GM23338 (cell line): Measurements from ENCODE around the gene JOSD2. TPM values are rescaled to one million over a fixed set of nuclear protein-coding genes. Genes with fewer than 3 reads are reported as not detected.

Experiments
- ATAC-seq: fragments of 200-7000 bp; cut with Tn5 transposase; 3 replicates; pipeline ENCODE4 v1.9.1; 2020
- DNase-seq: peaks from one replicate; pipeline ENCODE4 v3.0.0-alpha.2; 2015; ENCODE audit warnings: low spot score
- H2AFZ ChIP-seq: fragments of 200-600 bp; sonication (generic); 2 replicates; pipeline ENCODE4 v1.8.0; 2016; ENCODE audit warnings: antibody characterized with exemption, mild to moderate bottlenecking, moderate library complexity
- H3F3A ChIP-seq: fragments of 200-600 bp; sonication (generic); replicated peaks from 2 replicates; pipeline ENCODE4 v1.8.0; 2017; ENCODE audit warnings: antibody characterized with exemption, mixed run types, low read depth
- H3K27ac ChIP-seq: fragments of 200-600 bp; sonication (generic); 2 replicates; pipeline ENCODE4 v1.6.1; 2016; ENCODE audit warnings: low read depth
- H3K27me3 ChIP-seq: fragments of 200-600 bp; sonication (generic); 2 replicates; pipeline ENCODE4 v1.8.0; 2016; ENCODE audit warnings: mild to moderate bottlenecking, mixed run types, moderate library complexity; ENCODE audit not compliant: insufficient read depth
- H3K36me3 ChIP-seq: fragments of 200-600 bp; sonication (generic); 2 replicates; pipeline ENCODE4 v1.8.0; 2016; ENCODE audit warnings: mild to moderate bottlenecking; ENCODE audit not compliant: insufficient read depth
- H3K4me1 ChIP-seq: fragments of 200-600 bp; sonication (generic); 2 replicates; pipeline ENCODE4 v1.8.0; 2016; ENCODE audit warnings: mild to moderate bottlenecking, moderate library complexity; ENCODE audit not compliant: insufficient read depth
- H3K4me2 ChIP-seq: fragments of 200-600 bp; sonication (generic); 2 replicates; pipeline ENCODE4 v1.7.1; 2017; ENCODE audit warnings: mixed run types
- H3K4me3 ChIP-seq: fragments of 200-600 bp; sonication (generic); 2 replicates; pipeline ENCODE4 v1.6.1; 2016; ENCODE audit warnings: mixed run types
- H3K79me2 ChIP-seq: fragments of 200-600 bp; sonication (generic); replicated peaks from 2 replicates; pipeline ENCODE4 v1.8.0; 2017; ENCODE audit warnings: mild to moderate bottlenecking; ENCODE audit not compliant: insufficient read depth
- H3K9me2 ChIP-seq: fragments of 200-600 bp; sonication (generic); 2 replicates; pipeline ENCODE4 v1.8.0; 2017; ENCODE audit not compliant: insufficient read depth
- H4K20me1 ChIP-seq: fragments of 200-600 bp; sonication (generic); replicated peaks from 2 replicates; pipeline ENCODE4 v1.8.0; 2017; ENCODE audit warnings: mild to moderate bottlenecking; ENCODE audit not compliant: insufficient read depth
- H3K27ac Mint-ChIP-seq: 2 replicates; pipeline ENCODE4 v1.8.0; 2020; ENCODE audit warnings: inconsistent platforms, mild to moderate bottlenecking, moderate library complexity, mixed read lengths
- H3K27me3 Mint-ChIP-seq: 3 replicates; pipeline ENCODE4 v1.8.0; 2022; ENCODE audit warnings: low read depth, mild to moderate bottlenecking, moderate library complexity, mixed read lengths, inconsistent platforms; ENCODE audit not compliant: insufficient read depth, poor library complexity
- H3K36me3 Mint-ChIP-seq: 3 replicates; pipeline ENCODE4 v1.8.0; 2021; ENCODE audit warnings: low read depth, mild to moderate bottlenecking, inconsistent platforms, moderate library complexity, mixed read lengths
- H3K4me1 Mint-ChIP-seq: 3 replicates; pipeline ENCODE4 v1.8.0; 2020; ENCODE audit warnings: mild to moderate bottlenecking, inconsistent platforms, mixed read lengths
- H3K4me3 Mint-ChIP-seq: 3 replicates; pipeline ENCODE4 v1.8.0; 2021; ENCODE audit warnings: moderate library complexity, mild to moderate bottlenecking, inconsistent platforms, mixed read lengths
- H3K9me3 Mint-ChIP-seq: 3 replicates; pipeline ENCODE4 v1.8.0; 2020; ENCODE audit warnings: moderate library complexity, mild to moderate bottlenecking, inconsistent platforms, mixed read lengths
- CREB1 ChIP-seq: fragments of 250-450 bp; sonication (Bioruptor Pico); IDR thresholded peaks from 2 replicates; pipeline ENCODE4 v1.5.0; 2020; ENCODE audit warnings: low read depth, mild to moderate bottlenecking, moderate library complexity
- EZH2 ChIP-seq: fragments of 200-600 bp; sonication (generic); IDR thresholded peaks from one replicate; pipeline ENCODE4 v1.8.0; 2017; ENCODE audit warnings: antibody characterized with exemption, mild to moderate bottlenecking, low read depth; ENCODE audit not compliant: unreplicated experiment
- EZH2phosphoT487 ChIP-seq: fragments of 200-600 bp; sonication (generic); IDR thresholded peaks from one replicate; pipeline ENCODE4 v1.8.1; 2018; ENCODE audit warnings: antibody characterized with exemption; ENCODE audit not compliant: unreplicated experiment
- JUNB ChIP-seq: IDR thresholded peaks from one replicate; pipeline ENCODE4 v1.6.1; 2016; ENCODE audit warnings: antibody characterized with exemption; ENCODE audit not compliant: unreplicated experiment
- NANOG ChIP-seq: IDR thresholded peaks from 2 replicates; pipeline ENCODE4 v1.6.1; 2016; ENCODE audit warnings: antibody characterized with exemption, borderline replicate concordance
- POLR2AphosphoS5 ChIP-seq: IDR thresholded peaks from 2 replicates; pipeline ENCODE4 v1.6.1; 2016; ENCODE audit warnings: antibody characterized with exemption, low read depth
- STAT1 ChIP-seq: IDR thresholded peaks from one replicate; pipeline ENCODE4 v1.6.1; 2016; ENCODE audit warnings: antibody characterized with exemption; ENCODE audit not compliant: unreplicated experiment
- ZNF114 ChIP-seq: fragments of 250-450 bp; sonication (Bioruptor Pico); IDR thresholded peaks from 2 replicates; pipeline ENCODE4 v1.5.0; 2020; ENCODE audit warnings: mild to moderate bottlenecking, moderate library complexity
- ZNF331 ChIP-seq: fragments of 250-450 bp; sonication (Bioruptor Pico); IDR thresholded peaks from 2 replicates; pipeline ENCODE4 v1.5.0; 2020; ENCODE audit warnings: low read depth, mild to moderate bottlenecking, moderate library complexity
- polyA plus RNA-seq: library from polyadenylated mRNA; unstranded; fragments of >200 nt; fragmentation: Nextera tagmentation; extraction: Ambion mirVana; gene quantifications from 2 replicates; pipeline ENCODE4 v1.2.1, GENCODE V29; 2016
- total RNA-seq: library from RNA; depleted of rRNA; stranded (reverse); fragments of >200 nt; shearing (Covaris generic); gene quantifications from 2 replicates; pipeline ENCODE4 v1.2.3, GENCODE V29; 2014
- TF ChIP-seq, protein P1 (sequence below), 2 experiments: fragments of 200-600 bp in 1 of 2; sonication (generic) in 1 of 2; conservative IDR thresholded peaks; 2 replicates each; pipeline versions ENCODE4 v1.5.1 to v1.6.1; 2016 to 2017; ENCODE audit warnings: antibody characterized with exemption in 2 of 2, low read depth in 2 of 2, mild to moderate bottlenecking in 2 of 2, moderate library complexity in 1 of 2
- TF ChIP-seq, protein P2 (sequence below): fragments of 250-450 bp; sonication (Bioruptor Pico); IDR thresholded peaks from 2 replicates; pipeline ENCODE4 v1.5.0; 2020; ENCODE audit warnings: mild to moderate bottlenecking, moderate library complexity
- TF ChIP-seq, protein P3 (sequence below): IDR thresholded peaks from 2 replicates; pipeline ENCODE4 v1.6.1; 2016; ENCODE audit warnings: antibody characterized with exemption

The JOSD2 gene
- total and polyA plus RNA-seq, 2 experiments from 2014 or later: 3.3 to 5.8 TPM

DNA sequence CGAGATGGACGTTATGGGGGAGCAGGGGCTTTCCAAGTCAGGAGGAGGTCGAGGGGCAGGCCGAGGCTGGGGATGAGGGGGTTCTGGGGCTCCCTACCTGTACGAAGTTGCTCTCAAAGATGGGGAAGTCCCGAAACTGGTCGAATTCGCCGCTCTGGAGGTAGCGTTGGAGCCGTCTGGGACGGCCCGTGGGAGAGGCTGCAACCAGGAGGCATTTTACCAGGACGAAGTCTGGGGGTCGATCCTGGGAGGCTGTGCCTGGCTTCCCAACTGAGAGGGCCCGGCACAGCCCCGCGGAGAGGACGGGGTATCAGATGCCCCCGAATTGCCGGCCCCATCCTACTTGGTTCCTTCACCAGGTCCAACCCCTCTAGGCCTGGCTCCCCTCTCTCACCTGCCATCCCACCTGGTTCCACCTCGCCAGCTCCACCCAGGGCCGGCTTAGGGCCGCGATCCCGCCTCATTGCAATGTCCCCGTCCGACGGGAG lies 35.2 kb downstream of the JOSD2 start:
- Histone ChIP-seq H2AFZ (peak overlapping the region; percentile 57; the same call in 1 of the 2 replicates), H3K4me1 (peaks cover 10% of the 10 kb centered on the region; the same call in 1 of the 2 replicates), H3K27me3 (no peaks in the 10 kb centered on the region), H3K4me3 (peak overlapping the region; percentile 97), H4K20me1 (no peaks in the 10 kb centered on the region; the same call in 1 of the 2 replicates), H3K79me2 (peaks cover 25% of the 10 kb centered on the region), H3K9me2 (no peaks in the 10 kb centered on the region), H3K27ac (no peak overlapping the region), H3F3A (peaks cover 10% of the 10 kb centered on the region), H3K4me2 (peak overlapping the region; percentile 55; the same call in 1 of the 2 replicates), H3K36me3 (peaks cover 3% of the 10 kb centered on the region; the same call in 1 of the 2 replicates)
- H3K4me3 Mint-ChIP-seq: no peak overlapping the region
- H3K27ac Mint-ChIP-seq: no peak overlapping the region
- peaks cover 12% of the 10 kb centered on the region for H3K27me3 Mint-ChIP-seq
- no peak for ATAC-seq
- H3K4me1 Mint-ChIP-seq: no peaks in the 10 kb centered on the region; the same call in 2 of the 3 replicates
- H3K9me3 Mint-ChIP-seq: peaks cover 90% of the 10 kb centered on the region
- TF ChIP-seq, protein P1, sequence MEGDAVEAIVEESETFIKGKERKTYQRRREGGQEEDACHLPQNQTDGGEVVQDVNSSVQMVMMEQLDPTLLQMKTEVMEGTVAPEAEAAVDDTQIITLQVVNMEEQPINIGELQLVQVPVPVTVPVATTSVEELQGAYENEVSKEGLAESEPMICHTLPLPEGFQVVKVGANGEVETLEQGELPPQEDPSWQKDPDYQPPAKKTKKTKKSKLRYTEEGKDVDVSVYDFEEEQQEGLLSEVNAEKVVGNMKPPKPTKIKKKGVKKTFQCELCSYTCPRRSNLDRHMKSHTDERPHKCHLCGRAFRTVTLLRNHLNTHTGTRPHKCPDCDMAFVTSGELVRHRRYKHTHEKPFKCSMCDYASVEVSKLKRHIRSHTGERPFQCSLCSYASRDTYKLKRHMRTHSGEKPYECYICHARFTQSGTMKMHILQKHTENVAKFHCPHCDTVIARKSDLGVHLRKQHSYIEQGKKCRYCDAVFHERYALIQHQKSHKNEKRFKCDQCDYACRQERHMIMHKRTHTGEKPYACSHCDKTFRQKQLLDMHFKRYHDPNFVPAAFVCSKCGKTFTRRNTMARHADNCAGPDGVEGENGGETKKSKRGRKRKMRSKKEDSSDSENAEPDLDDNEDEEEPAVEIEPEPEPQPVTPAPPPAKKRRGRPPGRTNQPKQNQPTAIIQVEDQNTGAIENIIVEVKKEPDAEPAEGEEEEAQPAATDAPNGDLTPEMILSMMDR (conservative IDR thresholded peaks at IDR 0.05; ENCODE audit: low read depth in 2 of 2): no peak
- TF ChIP-seq ZNF331 (CRISPR knock-in tag) (no peak), EZH2phosphoT487 (no peak), CREB1 (CRISPR knock-in tag) (no peak), JUNB (no peak), POLR2AphosphoS5 (no peak), ZNF114 (CRISPR knock-in tag) (no peak), STAT1 (no peak), EZH2 (no peak), NANOG (no peak)
- TF ChIP-seq, protein P2, sequence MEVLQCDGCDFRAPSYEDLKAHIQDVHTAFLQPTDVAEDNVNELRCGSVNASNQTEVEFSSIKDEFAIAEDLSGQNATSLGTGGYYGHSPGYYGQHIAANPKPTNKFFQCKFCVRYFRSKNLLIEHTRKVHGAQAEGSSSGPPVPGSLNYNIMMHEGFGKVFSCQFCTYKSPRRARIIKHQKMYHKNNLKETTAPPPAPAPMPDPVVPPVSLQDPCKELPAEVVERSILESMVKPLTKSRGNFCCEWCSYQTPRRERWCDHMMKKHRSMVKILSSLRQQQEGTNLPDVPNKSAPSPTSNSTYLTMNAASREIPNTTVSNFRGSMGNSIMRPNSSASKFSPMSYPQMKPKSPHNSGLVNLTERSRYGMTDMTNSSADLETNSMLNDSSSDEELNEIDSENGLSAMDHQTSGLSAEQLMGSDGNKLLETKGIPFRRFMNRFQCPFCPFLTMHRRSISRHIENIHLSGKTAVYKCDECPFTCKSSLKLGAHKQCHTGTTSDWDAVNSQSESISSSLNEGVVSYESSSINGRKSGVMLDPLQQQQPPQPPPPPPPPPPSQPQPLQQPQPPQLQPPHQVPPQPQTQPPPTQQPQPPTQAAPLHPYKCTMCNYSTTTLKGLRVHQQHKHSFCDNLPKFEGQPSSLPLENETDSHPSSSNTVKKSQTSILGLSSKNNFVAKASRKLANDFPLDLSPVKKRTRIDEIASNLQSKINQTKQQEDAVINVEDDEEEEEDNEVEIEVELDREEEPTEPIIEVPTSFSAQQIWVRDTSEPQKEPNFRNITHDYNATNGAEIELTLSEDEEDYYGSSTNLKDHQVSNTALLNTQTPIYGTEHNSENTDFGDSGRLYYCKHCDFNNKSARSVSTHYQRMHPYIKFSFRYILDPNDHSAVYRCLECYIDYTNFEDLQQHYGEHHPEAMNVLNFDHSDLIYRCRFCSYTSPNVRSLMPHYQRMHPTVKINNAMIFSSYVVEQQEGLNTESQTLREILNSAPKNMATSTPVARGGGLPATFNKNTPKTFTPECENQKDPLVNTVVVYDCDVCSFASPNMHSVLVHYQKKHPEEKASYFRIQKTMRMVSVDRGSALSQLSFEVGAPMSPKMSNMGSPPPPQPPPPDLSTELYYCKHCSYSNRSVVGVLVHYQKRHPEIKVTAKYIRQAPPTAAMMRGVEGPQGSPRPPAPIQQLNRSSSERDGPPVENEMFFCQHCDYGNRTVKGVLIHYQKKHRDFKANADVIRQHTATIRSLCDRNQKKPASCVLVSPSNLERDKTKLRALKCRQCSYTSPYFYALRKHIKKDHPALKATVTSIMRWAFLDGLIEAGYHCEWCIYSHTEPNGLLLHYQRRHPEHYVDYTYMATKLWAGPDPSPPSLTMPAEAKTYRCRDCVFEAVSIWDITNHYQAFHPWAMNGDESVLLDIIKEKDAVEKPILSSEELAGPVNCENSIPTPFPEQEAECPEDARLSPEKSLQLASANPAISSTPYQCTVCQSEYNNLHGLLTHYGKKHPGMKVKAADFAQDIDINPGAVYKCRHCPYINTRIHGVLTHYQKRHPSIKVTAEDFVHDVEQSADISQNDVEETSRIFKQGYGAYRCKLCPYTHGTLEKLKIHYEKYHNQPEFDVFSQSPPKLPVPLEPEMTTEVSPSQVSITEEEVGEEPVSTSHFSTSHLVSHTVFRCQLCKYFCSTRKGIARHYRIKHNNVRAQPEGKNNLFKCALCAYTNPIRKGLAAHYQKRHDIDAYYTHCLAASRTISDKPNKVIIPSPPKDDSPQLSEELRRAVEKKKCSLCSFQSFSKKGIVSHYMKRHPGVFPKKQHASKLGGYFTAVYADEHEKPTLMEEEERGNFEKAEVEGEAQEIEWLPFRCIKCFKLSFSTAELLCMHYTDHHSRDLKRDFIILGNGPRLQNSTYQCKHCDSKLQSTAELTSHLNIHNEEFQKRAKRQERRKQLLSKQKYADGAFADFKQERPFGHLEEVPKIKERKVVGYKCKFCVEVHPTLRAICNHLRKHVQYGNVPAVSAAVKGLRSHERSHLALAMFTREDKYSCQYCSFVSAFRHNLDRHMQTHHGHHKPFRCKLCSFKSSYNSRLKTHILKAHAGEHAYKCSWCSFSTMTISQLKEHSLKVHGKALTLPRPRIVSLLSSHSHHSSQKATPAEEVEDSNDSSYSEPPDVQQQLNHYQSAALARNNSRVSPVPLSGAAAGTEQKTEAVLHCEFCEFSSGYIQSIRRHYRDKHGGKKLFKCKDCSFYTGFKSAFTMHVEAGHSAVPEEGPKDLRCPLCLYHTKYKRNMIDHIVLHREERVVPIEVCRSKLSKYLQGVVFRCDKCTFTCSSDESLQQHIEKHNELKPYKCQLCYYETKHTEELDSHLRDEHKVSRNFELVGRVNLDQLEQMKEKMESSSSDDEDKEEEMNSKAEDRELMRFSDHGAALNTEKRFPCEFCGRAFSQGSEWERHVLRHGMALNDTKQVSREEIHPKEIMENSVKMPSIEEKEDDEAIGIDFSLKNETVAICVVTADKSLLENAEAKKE (CRISPR knock-in tag): no peak
- TF ChIP-seq, protein P3, sequence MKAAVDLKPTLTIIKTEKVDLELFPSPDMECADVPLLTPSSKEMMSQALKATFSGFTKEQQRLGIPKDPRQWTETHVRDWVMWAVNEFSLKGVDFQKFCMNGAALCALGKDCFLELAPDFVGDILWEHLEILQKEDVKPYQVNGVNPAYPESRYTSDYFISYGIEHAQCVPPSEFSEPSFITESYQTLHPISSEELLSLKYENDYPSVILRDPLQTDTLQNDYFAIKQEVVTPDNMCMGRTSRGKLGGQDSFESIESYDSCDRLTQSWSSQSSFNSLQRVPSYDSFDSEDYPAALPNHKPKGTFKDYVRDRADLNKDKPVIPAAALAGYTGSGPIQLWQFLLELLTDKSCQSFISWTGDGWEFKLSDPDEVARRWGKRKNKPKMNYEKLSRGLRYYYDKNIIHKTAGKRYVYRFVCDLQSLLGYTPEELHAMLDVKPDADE: no peak
- peaks cover 37% of the 10 kb centered on the region for H3K36me3 Mint-ChIP-seq
- no peak for DNase-seq
